Limb (tissue), 2 donors: ENCODE results near the gene KRTAP10-9.
"Not testable (repeated sequence)": the region's sequence is repeated elsewhere in the genome, so short reads cannot be mapped to it uniquely, and the experiment has no call there.

Experiments
- DNase-seq, 2 donors: peaks; one replicate each; pipeline ENCODE4 v3.0.0-alpha.2; 2016; ENCODE audit errors: extremely low spot score in 2 of 2

KRTAP10-9 gene

DNA sequence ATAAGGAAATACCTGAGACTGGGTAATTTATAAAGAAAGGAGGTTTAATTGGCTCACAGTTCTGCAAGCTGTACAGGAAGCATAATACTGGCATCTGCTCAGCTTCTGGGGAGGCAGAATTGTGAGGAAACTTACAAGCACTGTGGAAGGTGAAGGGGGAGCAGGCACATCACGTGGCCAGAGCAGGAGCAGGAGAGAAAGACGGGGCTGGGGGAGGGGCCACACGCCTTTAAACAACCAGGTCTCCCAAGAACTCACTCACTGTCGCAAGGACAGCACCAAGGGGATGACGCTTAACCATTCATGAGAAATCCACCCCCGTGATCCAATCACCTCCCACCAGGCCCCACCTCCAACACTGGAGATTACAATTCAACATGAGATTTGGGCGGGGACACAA, 34.7 kb downstream of the KRTAP10-9 start:
- DNase-seq = not testable (repeated sequence)

DNA sequence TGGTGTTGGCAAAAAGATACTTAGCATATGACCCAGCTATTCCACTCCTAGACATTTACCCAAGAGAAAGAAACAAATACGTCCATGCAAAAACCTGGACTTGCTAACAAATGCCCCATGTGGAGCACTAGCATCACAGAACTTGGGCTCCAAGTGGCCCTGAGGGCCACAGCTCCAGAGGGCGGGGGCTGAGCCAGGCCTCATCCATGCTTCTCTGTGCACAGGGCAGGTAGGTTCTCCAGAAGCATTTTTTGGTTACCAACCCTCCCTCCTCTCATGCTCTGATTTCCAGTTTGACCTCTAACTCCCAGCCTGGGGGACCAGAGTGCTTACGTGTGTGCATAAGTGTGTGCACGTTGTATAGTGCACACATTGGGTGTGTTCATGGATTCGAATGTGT, 37.8 kb downstream of the KRTAP10-9 start:
- no peak for DNase-seq

DNA sequence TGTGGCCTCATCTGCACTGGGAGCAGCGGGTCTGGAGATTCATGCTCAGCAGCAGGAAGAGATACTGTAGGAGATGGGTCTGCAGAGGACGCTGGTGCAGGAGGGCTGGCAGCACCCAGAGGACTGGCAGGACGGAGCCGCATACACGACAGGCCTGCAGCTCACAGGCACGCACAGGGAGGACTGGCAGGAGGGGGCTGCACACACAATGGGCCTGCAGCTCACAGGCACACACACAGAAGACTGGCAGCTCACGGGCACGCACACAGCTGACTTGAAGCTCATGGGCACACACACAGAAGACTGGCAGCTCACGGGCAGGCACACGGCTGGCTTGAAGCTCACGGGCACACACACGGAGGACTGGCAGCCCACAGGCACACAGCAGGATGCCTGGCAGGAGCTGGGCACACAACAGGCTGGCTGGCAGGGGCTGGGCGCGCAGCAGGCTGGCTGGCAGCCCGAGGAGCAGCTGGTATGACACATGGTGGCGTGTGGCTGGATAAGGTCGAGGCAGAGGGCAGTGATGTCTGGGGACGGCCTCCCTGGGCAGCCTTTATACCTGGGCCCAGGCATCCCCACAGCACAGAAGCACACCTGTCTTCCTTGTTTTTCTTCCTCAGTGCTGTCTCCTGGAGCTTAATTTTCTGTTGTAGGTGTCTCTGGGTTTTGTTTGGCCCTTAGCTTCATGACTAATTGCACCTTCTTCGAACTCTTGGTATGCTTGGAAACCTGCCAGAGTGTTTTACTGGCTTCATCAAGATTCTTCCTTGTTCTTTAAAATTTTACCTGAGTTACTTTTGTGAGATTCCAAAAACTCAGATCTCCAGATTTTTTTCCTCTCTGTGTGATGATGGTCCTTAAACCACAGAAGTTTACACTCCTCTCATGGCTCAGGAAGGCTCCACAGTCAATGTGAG, 39.8 kb downstream of the KRTAP10-9 start, which contains the start of gene KRTAP12-2:
Gene KRTAP12-2 (minus strand): TSS at position 527 of the 920 bp plus-strand sequence. CDS start 41 bp downstream, at position 486.
- no peak for DNase-seq

DNA sequence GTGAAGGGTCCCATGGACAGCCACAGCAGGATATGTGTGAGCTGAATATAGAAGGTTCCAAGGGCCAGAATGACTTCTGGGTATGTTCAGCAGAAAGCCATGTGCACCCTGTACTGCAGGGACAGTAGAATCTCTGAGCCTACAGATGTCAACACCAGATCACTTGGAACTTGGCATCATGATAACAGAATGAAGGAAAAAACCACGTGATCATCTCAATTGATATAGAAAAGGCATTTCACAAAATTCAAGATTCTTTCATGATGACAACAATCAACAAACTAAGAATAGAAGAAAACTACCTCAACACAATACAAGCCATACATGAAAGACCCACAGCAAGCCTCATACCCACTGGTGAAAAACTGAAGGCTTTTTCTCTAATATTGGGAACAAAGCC, 40.7 kb downstream of the KRTAP10-9 start:
- DNase-seq = no peak

DNA sequence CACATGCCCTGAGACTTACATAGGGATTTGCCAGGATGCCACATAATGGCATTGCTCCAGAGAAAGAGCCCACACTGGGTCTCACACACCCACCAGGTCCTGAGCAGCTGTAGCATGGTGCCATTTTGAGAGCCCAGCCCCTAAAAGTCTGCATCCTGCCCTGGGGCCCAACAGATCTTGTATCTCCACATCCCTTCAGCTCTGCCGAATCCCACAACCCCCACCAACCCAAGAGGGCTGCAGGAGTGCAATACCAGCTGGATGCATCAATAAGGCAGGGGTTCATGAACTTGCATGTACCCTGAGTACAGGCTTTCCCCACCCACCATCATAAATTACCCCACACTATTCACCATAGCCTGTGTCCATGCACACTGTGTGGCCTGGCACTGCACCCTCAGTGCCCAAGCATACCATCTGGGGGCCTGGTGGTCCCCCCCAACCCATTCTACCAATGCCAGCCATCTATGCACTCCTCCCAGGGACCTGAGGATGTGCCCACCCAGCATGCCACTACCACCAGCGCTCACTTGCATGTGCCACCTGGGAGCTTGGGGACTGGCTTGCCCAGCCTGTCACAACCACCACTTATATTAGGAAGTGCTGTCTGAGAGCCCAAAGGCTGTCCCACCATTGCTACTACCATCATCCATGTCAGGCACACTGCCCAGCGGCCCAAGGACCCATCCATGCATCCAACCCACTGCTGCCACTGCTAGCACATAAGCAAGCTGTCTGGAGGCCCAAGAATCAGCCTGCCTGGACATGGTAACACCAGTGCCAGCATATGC, 43.9 kb downstream of the KRTAP10-9 start:
- no peak for DNase-seq

DNA sequence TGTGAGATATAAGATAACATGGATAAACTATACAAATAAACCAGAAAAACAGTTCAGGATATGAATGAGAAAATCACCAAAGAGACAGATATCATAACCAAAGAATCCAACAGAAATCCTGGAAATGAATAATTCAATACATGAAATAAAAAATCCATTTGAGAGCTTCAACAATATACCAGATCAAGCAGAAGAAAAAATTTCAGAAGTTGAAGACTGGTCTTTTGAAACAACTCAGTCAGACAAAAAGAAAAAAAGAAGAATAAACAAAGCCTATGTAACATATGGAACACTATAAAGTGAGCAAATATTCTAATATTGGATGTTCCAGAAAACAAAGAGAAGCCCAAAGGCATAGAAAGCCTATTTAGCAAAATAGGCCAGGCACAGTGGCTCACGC, 45.0 kb downstream of the KRTAP10-9 start:
- DNase-seq = no peak

DNA sequence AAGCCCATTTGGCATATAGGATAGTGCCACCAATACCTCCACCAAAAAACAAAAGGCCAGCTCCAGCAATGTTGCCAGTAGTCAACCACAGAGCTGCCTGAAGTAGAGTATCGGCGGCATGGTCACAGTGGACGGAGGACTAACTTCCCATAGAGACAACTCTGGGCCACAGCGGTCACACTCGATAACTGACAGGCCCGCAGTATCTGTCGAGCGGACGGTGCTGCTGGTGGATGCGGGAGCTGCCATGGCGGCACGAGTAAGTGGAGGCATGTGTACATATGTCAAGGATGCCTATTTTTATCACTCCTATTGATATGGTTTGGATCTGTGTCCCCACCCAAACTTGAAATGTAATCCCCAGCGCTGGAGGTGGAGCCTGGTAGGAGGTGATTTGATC, 51.0 kb downstream of the KRTAP10-9 start:
- DNase-seq = no peak
